Measurements from ENCODE around the gene TSHR.

DNA sequence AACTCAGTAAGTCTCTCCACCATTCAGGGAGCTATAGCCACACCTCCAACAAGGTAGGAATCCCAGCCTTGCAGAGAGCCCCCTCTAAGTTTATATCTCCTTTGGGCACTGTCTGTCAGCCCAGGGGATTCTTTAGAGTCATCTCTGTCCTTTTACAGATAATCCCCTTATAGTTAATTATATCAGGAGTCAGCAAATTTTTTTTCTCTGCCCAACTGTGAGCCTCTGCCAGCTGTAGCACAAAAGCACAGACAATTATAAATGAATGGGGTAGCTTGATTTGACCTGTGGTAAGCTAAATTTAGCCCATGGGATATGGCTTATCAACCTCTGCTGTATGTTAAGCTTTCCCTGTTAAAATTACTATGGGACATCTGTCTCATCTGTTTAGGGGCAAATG is 22.1 kb upstream of the TSHR start:
- TF ChIP-seq, protein P1, sequence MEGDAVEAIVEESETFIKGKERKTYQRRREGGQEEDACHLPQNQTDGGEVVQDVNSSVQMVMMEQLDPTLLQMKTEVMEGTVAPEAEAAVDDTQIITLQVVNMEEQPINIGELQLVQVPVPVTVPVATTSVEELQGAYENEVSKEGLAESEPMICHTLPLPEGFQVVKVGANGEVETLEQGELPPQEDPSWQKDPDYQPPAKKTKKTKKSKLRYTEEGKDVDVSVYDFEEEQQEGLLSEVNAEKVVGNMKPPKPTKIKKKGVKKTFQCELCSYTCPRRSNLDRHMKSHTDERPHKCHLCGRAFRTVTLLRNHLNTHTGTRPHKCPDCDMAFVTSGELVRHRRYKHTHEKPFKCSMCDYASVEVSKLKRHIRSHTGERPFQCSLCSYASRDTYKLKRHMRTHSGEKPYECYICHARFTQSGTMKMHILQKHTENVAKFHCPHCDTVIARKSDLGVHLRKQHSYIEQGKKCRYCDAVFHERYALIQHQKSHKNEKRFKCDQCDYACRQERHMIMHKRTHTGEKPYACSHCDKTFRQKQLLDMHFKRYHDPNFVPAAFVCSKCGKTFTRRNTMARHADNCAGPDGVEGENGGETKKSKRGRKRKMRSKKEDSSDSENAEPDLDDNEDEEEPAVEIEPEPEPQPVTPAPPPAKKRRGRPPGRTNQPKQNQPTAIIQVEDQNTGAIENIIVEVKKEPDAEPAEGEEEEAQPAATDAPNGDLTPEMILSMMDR (IDR thresholded peaks at IDR 0.05), result no peak
- TF ChIP-seq POLR2A (IDR thresholded peaks at IDR 0.05), result no peak
